HEK293 (cell line): ENCODE results near the gene RAB9B.

Experiments used
- GLIS2 ChIP-seq: fragments of 450-650 bp; formaldehyde crosslinking; IDR thresholded peaks from 2 replicates; pipeline ENCODE4 v1.5.1; 2016; ENCODE audit warnings: missing biosample characterization, missing genetic modification characterization
- ZBTB26 ChIP-seq: fragments of 450-650 bp; formaldehyde crosslinking; optimal IDR thresholded peaks from 2 replicates; pipeline ENCODE3; 2016; ENCODE audit warnings: missing biosample characterization, mild to moderate bottlenecking, missing genetic modification characterization
- ZNF132 ChIP-seq: fragments of 450-650 bp; formaldehyde crosslinking; IDR thresholded peaks from 2 replicates; pipeline ENCODE4 v1.5.1; 2017; ENCODE audit warnings: missing biosample characterization, missing genetic modification characterization, borderline replicate concordance
- ZNF19 ChIP-seq: fragments of 450-650 bp; formaldehyde crosslinking; IDR thresholded peaks from 2 replicates; pipeline ENCODE4; 2016; ENCODE audit warnings: missing biosample characterization, missing genetic modification characterization, low read depth
- ZNF394 ChIP-seq: fragments of 450-650 bp; formaldehyde crosslinking; IDR thresholded peaks from 2 replicates; pipeline ENCODE4 v1.5.1; 2016; ENCODE audit warnings: missing biosample characterization, missing genetic modification characterization, mild to moderate bottlenecking, moderate library complexity, borderline replicate concordance
- ZNF433 ChIP-seq: fragments of 450-650 bp; formaldehyde crosslinking; IDR thresholded peaks from 2 replicates; pipeline ENCODE4 v1.5.1; 2016; ENCODE audit warnings: missing biosample characterization, missing genetic modification characterization, low read depth
- ZNF580 ChIP-seq: fragments of 450-650 bp; formaldehyde crosslinking; IDR thresholded peaks from 2 replicates; pipeline ENCODE4 v1.5.1; 2016; ENCODE audit warnings: missing biosample characterization, missing genetic modification characterization
- ZNF624 ChIP-seq: fragments of 450-650 bp; formaldehyde crosslinking; IDR thresholded peaks from 2 replicates; pipeline ENCODE4 v1.5.1; 2017; ENCODE audit warnings: missing biosample characterization, missing genetic modification characterization
- ZNF629 ChIP-seq: fragments of 450-650 bp; formaldehyde crosslinking; IDR thresholded peaks from 2 replicates; pipeline ENCODE4 v1.5.1; 2017; ENCODE audit warnings: missing biosample characterization, missing genetic modification characterization
- TF ChIP-seq, protein P1 (sequence below): fragments of 450-650 bp; formaldehyde crosslinking; IDR thresholded peaks from 2 replicates; pipeline ENCODE4 v1.5.1; 2016; ENCODE audit warnings: missing biosample characterization, missing genetic modification characterization
- TF ChIP-seq, protein P2 (sequence below): fragments of 450-650 bp; formaldehyde crosslinking; conservative IDR thresholded peaks from 2 replicates; pipeline ENCODE4 v1.5.1; 2016; ENCODE audit warnings: low read depth, missing biosample characterization, missing genetic modification characterization

GRCh38 chrX:103831803-103832544 lies at the start of gene RAB9B:
- TF ChIP-seq, protein P1, sequence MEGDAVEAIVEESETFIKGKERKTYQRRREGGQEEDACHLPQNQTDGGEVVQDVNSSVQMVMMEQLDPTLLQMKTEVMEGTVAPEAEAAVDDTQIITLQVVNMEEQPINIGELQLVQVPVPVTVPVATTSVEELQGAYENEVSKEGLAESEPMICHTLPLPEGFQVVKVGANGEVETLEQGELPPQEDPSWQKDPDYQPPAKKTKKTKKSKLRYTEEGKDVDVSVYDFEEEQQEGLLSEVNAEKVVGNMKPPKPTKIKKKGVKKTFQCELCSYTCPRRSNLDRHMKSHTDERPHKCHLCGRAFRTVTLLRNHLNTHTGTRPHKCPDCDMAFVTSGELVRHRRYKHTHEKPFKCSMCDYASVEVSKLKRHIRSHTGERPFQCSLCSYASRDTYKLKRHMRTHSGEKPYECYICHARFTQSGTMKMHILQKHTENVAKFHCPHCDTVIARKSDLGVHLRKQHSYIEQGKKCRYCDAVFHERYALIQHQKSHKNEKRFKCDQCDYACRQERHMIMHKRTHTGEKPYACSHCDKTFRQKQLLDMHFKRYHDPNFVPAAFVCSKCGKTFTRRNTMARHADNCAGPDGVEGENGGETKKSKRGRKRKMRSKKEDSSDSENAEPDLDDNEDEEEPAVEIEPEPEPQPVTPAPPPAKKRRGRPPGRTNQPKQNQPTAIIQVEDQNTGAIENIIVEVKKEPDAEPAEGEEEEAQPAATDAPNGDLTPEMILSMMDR (tag by site-specific recombination) = peak; percentile 37; the same call in 1 of the 2 replicates
- TF ChIP-seq GLIS2 = peak; percentile 65
- TF ChIP-seq ZNF580 = no peak
- no peak for TF ChIP-seq ZNF394 (tag by site-specific recombination)
- TF ChIP-seq ZNF19 (tag by site-specific recombination) = no peak
- TF ChIP-seq ZNF132 = no peak
- peak; percentile 57 for TF ChIP-seq ZBTB26 (tag by site-specific recombination)
- TF ChIP-seq ZNF624 (tag by site-specific recombination) = no peak
- TF ChIP-seq ZNF629 (tag by site-specific recombination) = no peak
- TF ChIP-seq, protein P2, sequence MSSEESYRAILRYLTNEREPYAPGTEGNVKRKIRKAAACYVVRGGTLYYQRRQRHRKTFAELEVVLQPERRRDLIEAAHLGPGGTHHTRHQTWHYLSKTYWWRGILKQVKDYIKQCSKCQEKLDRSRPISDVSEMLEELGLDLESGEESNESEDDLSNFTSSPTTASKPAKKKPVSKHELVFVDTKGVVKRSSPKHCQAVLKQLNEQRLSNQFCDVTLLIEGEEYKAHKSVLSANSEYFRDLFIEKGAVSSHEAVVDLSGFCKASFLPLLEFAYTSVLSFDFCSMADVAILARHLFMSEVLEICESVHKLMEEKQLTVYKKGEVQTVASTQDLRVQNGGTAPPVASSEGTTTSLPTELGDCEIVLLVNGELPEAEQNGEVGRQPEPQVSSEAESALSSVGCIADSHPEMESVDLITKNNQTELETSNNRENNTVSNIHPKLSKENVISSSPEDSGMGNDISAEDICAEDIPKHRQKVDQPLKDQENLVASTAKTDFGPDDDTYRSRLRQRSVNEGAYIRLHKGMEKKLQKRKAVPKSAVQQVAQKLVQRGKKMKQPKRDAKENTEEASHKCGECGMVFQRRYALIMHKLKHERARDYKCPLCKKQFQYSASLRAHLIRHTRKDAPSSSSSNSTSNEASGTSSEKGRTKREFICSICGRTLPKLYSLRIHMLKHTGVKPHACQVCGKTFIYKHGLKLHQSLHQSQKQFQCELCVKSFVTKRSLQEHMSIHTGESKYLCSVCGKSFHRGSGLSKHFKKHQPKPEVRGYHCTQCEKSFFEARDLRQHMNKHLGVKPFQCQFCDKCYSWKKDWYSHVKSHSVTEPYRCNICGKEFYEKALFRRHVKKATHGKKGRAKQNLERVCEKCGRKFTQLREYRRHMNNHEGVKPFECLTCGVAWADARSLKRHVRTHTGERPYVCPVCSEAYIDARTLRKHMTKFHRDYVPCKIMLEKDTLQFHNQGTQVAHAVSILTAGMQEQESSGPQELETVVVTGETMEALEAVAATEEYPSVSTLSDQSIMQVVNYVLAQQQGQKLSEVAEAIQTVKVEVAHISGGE (tag by site-specific recombination) = no peak
- TF ChIP-seq ZNF433 (tag by site-specific recombination) = no peak
